HG03025 (cell line): ENCODE measurements around the gene POLL.

Experiments
- ATAC-seq: cut with Tn5 transposase; IDR thresholded peaks from one replicate; pipeline ENCODE4 v1.9.1; 2021; ENCODE audit warnings: mild to moderate bottlenecking, moderate library complexity; ENCODE audit not compliant: unreplicated experiment, low FRiP score

The POLL gene

GRCh38 chr10:101575580-101576210 is 12.4 kb downstream of the POLL start:
- ATAC-seq = no peak

- no peak for ATAC-seq
These were observed 13.0 kb downstream of the POLL start for GRCh38 chr10:101575091-101575490.

GRCh38 chr10:101573885-101574753 is 13.9 kb downstream of the POLL start:
- no peak for ATAC-seq

- no peak for ATAC-seq
These were observed 15.3 kb downstream of the POLL start for GRCh38 chr10:101572785-101573184.

- ATAC-seq = no peak
These were observed 15.9 kb downstream of the POLL start for GRCh38 chr10:101572126-101572525.

GRCh38 chr10:101571271-101571925 is 16.7 kb downstream of the POLL start:
- no peak for ATAC-seq

GRCh38 chr10:101570428-101571270 is 17.4 kb downstream of the POLL start:
- ATAC-seq = no peak

GRCh38 chr10:101569622-101570427 is 18.2 kb downstream of the POLL start:
- ATAC-seq = peak; percentile 72

GRCh38 chr10:101569323-101569621 is 18.8 kb downstream of the POLL start:
- ATAC-seq = no peak

GRCh38 chr10:101568054-101568745 is 19.9 kb downstream of the POLL start:
- no peak for ATAC-seq

GRCh38 chr10:101567165-101568006 is 20.7 kb downstream of the POLL start:
- ATAC-seq = no peak

- ATAC-seq = no peak
These were observed 21.5 kb downstream of the POLL start for GRCh38 chr10:101566333-101567164.

GRCh38 chr10:101565936-101566332 is 22.1 kb downstream of the POLL start:
- ATAC-seq = no peak

- ATAC-seq = no peak
These were observed 22.6 kb downstream of the POLL start for GRCh38 chr10:101565370-101565900.

GRCh38 chr10:101564490-101564991 is 23.5 kb downstream of the POLL start:
- no peak for ATAC-seq

- no peak for ATAC-seq
These were observed 24.5 kb downstream of the POLL start for GRCh38 chr10:101563497-101564040.

- ATAC-seq = no peak
These were observed 25.1 kb downstream of the POLL start for GRCh38 chr10:101563007-101563406.
